Measurements from ENCODE around the gene PRKAR1A. TPM values are rescaled to one million over a fixed set of nuclear protein-coding genes. Genes with fewer than 3 reads are reported as not detected.

The PRKAR1A gene
- total RNA-seq, 2 experiments from 2014 or later = 158 to 332 TPM

- BruUV-seq (replicated peaks) = no TSS peak
- DNase-seq (ENCODE audit: low spot score) = peak; percentile 88
- CTCF ChIA-PET (ENCODE audit: unreplicated experiment) = interaction anchor here (0.9 to 2.8 kb wide), 2 partner anchors 14 to 492 kb away, joined by 4 to 19 read pairs; no protein-coding TSS in a partner anchor
These were observed 471 bp upstream of the PRKAR1A start for GRCh38 chr17:68511671-68512246.

GRCh38 chr17:68512960-68513474 is 787 bp downstream of the PRKAR1A start:
- H3K36me3 ChIP-seq (ENCODE audit: insufficient read depth, low read length) = peaks cover 43% of the 10 kb centered on the region
- ChIA-PET POLR2A (interaction anchor here (0.5 to 4.8 kb wide), 8 partner anchors 11 to 260 kb away, joined by 3 to 81 read pairs (median 6); no protein-coding TSS in a partner anchor), CTCF (ENCODE audit: unreplicated experiment) (interaction anchor here (2.8 kb wide), 1 partner anchor 15 kb away, joined by 19 read pairs; no protein-coding TSS in a partner anchor)
- H3K9me2 ChIP-seq (ENCODE audit: insufficient read depth, low read length) = no peaks in the 10 kb centered on the region
- H3K79me2 ChIP-seq (ENCODE audit: insufficient read depth, low read depth, low read length) = peaks cover 52% of the 10 kb centered on the region
- intact Hi-C loops (cut with micrococcal nuclease; ENCODE audit: unreplicated experiment) = loop anchor here (2.0 to 5.0 kb wide), 5 partner anchors 22 to 1069 kb away; partner anchors contain the start of gene KPNA2
- BruUV-seq (replicated peaks) = no TSS peak
- H3K9me3 ChIP-seq (ENCODE audit: low read length) = peaks cover 15% of the 10 kb centered on the region; the same call in 1 of the 2 replicates
- peaks cover 26% of the 10 kb centered on the region for H4K20me1 ChIP-seq (ENCODE audit: insufficient read depth, low read length)
- peaks cover 48% of the 10 kb centered on the region for H3K4me1 ChIP-seq (ENCODE audit: insufficient read depth, low read length, poor library complexity, severe bottlenecking)
- peak; percentile 33 for DNase-seq (ENCODE audit: low spot score)
- H3K4me3 ChIP-seq (ENCODE audit: low read depth, low read length, poor library complexity, severe bottlenecking) = peak overlapping the region; percentile 90
- TF ChIP-seq, protein P1, sequence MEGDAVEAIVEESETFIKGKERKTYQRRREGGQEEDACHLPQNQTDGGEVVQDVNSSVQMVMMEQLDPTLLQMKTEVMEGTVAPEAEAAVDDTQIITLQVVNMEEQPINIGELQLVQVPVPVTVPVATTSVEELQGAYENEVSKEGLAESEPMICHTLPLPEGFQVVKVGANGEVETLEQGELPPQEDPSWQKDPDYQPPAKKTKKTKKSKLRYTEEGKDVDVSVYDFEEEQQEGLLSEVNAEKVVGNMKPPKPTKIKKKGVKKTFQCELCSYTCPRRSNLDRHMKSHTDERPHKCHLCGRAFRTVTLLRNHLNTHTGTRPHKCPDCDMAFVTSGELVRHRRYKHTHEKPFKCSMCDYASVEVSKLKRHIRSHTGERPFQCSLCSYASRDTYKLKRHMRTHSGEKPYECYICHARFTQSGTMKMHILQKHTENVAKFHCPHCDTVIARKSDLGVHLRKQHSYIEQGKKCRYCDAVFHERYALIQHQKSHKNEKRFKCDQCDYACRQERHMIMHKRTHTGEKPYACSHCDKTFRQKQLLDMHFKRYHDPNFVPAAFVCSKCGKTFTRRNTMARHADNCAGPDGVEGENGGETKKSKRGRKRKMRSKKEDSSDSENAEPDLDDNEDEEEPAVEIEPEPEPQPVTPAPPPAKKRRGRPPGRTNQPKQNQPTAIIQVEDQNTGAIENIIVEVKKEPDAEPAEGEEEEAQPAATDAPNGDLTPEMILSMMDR (conservative IDR thresholded peaks at IDR 0.05; ENCODE audit: low read length) = no peak
- no peak for TF ChIP-seq EZH2phosphoT487 (IDR thresholded peaks at IDR 0.05; ENCODE audit: borderline replicate concordance, low read depth, low read length)
- H2AFZ ChIP-seq (ENCODE audit: low read length) = peak overlapping the region; percentile 60; the same call in 1 of the 2 replicates
- peak overlapping the region; percentile 86 for H3K4me2 ChIP-seq (ENCODE audit: low read length)
- peak overlapping the region; percentile 65 for H3K27ac ChIP-seq (ENCODE audit: low read depth, low read length, poor library complexity, severe bottlenecking)

More at GRCh38 chr17:68511671-68512246, 471 bp upstream of the PRKAR1A start:
- TF ChIP-seq, protein P1 (conservative IDR thresholded peaks at IDR 0.05; ENCODE audit: low read length) = 0 out of 2 replicates have a peak, but pooled peaks have one; percentile 7
- TF ChIP-seq EZH2phosphoT487 (IDR thresholded peaks at IDR 0.05; ENCODE audit: borderline replicate concordance, low read depth, low read length) = no peak
- intact Hi-C loops (cut with micrococcal nuclease; ENCODE audit: unreplicated experiment) = loop anchor here (1.0 to 5.0 kb wide), 6 partner anchors 13 to 1071 kb away; partner anchors contain the start of gene KPNA2
- H3K4me1 ChIP-seq (ENCODE audit: insufficient read depth, low read length, poor library complexity, severe bottlenecking) = peaks cover 48% of the 10 kb centered on the region
- POLR2A ChIA-PET = interaction anchor here (0.8 to 4.8 kb wide), 10 partner anchors 10 to 263 kb away, joined by 3 to 81 read pairs (median 5); no protein-coding TSS in a partner anchor
- peak overlapping the region; percentile 86 for H3K4me2 ChIP-seq (ENCODE audit: low read length)
- no peaks in the 10 kb centered on the region for H3K9me2 ChIP-seq (ENCODE audit: insufficient read depth, low read length)
- peaks cover 2% of the 10 kb centered on the region; the same call in 1 of the 2 replicates for H3K9me3 ChIP-seq (ENCODE audit: low read length)
- peak overlapping the region; percentile 60 for H2AFZ ChIP-seq (ENCODE audit: low read length)
- H3K79me2 ChIP-seq (ENCODE audit: insufficient read depth, low read depth, low read length) = peaks cover 44% of the 10 kb centered on the region
- peaks cover 30% of the 10 kb centered on the region for H3K36me3 ChIP-seq (ENCODE audit: insufficient read depth, low read length)
- H4K20me1 ChIP-seq (ENCODE audit: insufficient read depth, low read length) = peaks cover 26% of the 10 kb centered on the region
- peak overlapping the region; percentile 65 for H3K27ac ChIP-seq (ENCODE audit: low read depth, low read length, poor library complexity, severe bottlenecking)
- peak overlapping the region; percentile 90 for H3K4me3 ChIP-seq (ENCODE audit: low read depth, low read length, poor library complexity, severe bottlenecking)

All from OCI-LY7 (cell line).